ENCODE measurements around the gene IFNAR2.

The IFNAR2 gene

GRCh38 chr21:33245289-33245918, 15.7 kb downstream of the IFNAR2 start:
- Histone ChIP-seq H3K27me3 (replicated peaks; ENCODE audit: insufficient read depth, low read length) (no peaks in the 10 kb centered on the region), H3K4me3 (ENCODE audit: low read length) (no peak overlapping the region), H3F3A (ENCODE audit: insufficient read depth, low read length) (no peaks in the 10 kb centered on the region; the same call in 1 of the 2 replicates), H2AFZ (ENCODE audit: low read length) (no peak overlapping the region), H3K4me1 (ENCODE audit: low read length) (peaks cover 16% of the 10 kb centered on the region), H3K27ac (ENCODE audit: low read length) (no peak overlapping the region), H3K9ac (ENCODE audit: low read length) (no peak overlapping the region), H3K36me3 (replicated peaks; ENCODE audit: insufficient read depth, low read length) (peaks cover 45% of the 10 kb centered on the region), H4K20me1 (ENCODE audit: insufficient read depth, low read length) (no peaks in the 10 kb centered on the region), H3K4me2 (ENCODE audit: low read depth, low read length) (no peak overlapping the region), H3K9me3 (replicated peaks; ENCODE audit: insufficient read depth, low read length) (no peaks in the 10 kb centered on the region), H3K9me2 (replicated peaks; ENCODE audit: insufficient read depth, low read length) (no peaks in the 10 kb centered on the region), H3K79me2 (ENCODE audit: low read length) (peaks cover 81% of the 10 kb centered on the region)
- no peak for DNase-seq
- TF ChIP-seq, protein P1, sequence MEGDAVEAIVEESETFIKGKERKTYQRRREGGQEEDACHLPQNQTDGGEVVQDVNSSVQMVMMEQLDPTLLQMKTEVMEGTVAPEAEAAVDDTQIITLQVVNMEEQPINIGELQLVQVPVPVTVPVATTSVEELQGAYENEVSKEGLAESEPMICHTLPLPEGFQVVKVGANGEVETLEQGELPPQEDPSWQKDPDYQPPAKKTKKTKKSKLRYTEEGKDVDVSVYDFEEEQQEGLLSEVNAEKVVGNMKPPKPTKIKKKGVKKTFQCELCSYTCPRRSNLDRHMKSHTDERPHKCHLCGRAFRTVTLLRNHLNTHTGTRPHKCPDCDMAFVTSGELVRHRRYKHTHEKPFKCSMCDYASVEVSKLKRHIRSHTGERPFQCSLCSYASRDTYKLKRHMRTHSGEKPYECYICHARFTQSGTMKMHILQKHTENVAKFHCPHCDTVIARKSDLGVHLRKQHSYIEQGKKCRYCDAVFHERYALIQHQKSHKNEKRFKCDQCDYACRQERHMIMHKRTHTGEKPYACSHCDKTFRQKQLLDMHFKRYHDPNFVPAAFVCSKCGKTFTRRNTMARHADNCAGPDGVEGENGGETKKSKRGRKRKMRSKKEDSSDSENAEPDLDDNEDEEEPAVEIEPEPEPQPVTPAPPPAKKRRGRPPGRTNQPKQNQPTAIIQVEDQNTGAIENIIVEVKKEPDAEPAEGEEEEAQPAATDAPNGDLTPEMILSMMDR (IDR thresholded peaks at IDR 0.05; ENCODE audit: low read length) = no peak
- TF ChIP-seq EZH2 (optimal IDR thresholded peaks at IDR 0.05; ENCODE audit: low read depth, low read length) = no peak
- TF ChIP-seq EZH2phosphoT487 (IDR thresholded peaks at IDR 0.05; ENCODE audit: low read length) = no peak

GRCh38 chr21:33246506-33246905, 16.8 kb downstream of the IFNAR2 start:
- Histone ChIP-seq H3K27ac (ENCODE audit: low read length) (no peak overlapping the region), H3K36me3 (replicated peaks; ENCODE audit: insufficient read depth, low read length) (peaks cover 54% of the 10 kb centered on the region), H4K20me1 (ENCODE audit: insufficient read depth, low read length) (no peaks in the 10 kb centered on the region), H3K4me1 (ENCODE audit: low read length) (peaks cover 5% of the 10 kb centered on the region; the same call in 1 of the 2 replicates), H3K4me3 (ENCODE audit: low read length) (no peak overlapping the region), H2AFZ (ENCODE audit: low read length) (no peak overlapping the region), H3K27me3 (replicated peaks; ENCODE audit: insufficient read depth, low read length) (no peaks in the 10 kb centered on the region), H3K9me2 (replicated peaks; ENCODE audit: insufficient read depth, low read length) (no peaks in the 10 kb centered on the region), H3F3A (ENCODE audit: insufficient read depth, low read length) (no peaks in the 10 kb centered on the region; the same call in 1 of the 2 replicates), H3K9ac (ENCODE audit: low read length) (no peak overlapping the region), H3K9me3 (replicated peaks; ENCODE audit: insufficient read depth, low read length) (no peaks in the 10 kb centered on the region), H3K79me2 (ENCODE audit: low read length) (peaks cover 74% of the 10 kb centered on the region), H3K4me2 (ENCODE audit: low read depth, low read length) (no peak overlapping the region)
- TF ChIP-seq, protein P1 (IDR thresholded peaks at IDR 0.05; ENCODE audit: low read length) = no peak
- TF ChIP-seq EZH2phosphoT487 (IDR thresholded peaks at IDR 0.05; ENCODE audit: low read length) = no peak
- no peak for TF ChIP-seq EZH2 (optimal IDR thresholded peaks at IDR 0.05; ENCODE audit: low read depth, low read length)
- DNase-seq = no peak

GRCh38 chr21:33246963-33247362, 17.2 kb downstream of the IFNAR2 start:
- Histone ChIP-seq H3F3A (ENCODE audit: insufficient read depth, low read length) (no peaks in the 10 kb centered on the region; the same call in 1 of the 2 replicates), H3K4me2 (ENCODE audit: low read depth, low read length) (no peak overlapping the region), H3K4me3 (ENCODE audit: low read length) (no peak overlapping the region), H4K20me1 (ENCODE audit: insufficient read depth, low read length) (no peaks in the 10 kb centered on the region), H3K4me1 (ENCODE audit: low read length) (no peaks in the 10 kb centered on the region), H3K9me2 (replicated peaks; ENCODE audit: insufficient read depth, low read length) (no peaks in the 10 kb centered on the region), H3K36me3 (replicated peaks; ENCODE audit: insufficient read depth, low read length) (peaks cover 55% of the 10 kb centered on the region), H3K9ac (ENCODE audit: low read length) (no peak overlapping the region), H2AFZ (ENCODE audit: low read length) (no peak overlapping the region), H3K27ac (ENCODE audit: low read length) (no peak overlapping the region), H3K9me3 (replicated peaks; ENCODE audit: insufficient read depth, low read length) (no peaks in the 10 kb centered on the region), H3K79me2 (ENCODE audit: low read length) (peaks cover 69% of the 10 kb centered on the region), H3K27me3 (replicated peaks; ENCODE audit: insufficient read depth, low read length) (no peaks in the 10 kb centered on the region)
- no peak for DNase-seq
- TF ChIP-seq EZH2 (optimal IDR thresholded peaks at IDR 0.05; ENCODE audit: low read depth, low read length) = no peak

DNA sequence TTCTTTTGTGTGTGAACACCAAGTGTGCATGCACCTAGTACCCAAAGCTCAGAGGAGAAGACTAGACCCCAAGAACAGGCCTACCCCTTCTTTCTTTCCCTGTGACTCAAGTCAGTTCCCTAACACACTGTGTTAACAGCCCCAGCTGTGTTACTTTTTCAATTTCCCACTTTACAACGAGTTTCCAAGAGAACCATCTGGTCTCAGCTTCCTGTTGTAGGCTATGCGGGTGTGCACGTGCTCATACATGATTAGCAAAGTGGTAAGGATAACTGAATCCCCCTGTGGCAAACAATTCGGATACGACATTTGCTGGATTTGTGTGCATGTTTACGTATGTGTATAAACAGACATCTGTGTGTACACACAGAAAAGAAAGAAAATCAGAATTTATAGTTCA, 17.9 kb downstream of the IFNAR2 start:
- no peak overlapping the region for H3K4me2 ChIP-seq (ENCODE audit: low read depth, low read length)
- TF ChIP-seq, protein P1 (IDR thresholded peaks at IDR 0.05; ENCODE audit: low read length) = no peak
- TF ChIP-seq EZH2 (optimal IDR thresholded peaks at IDR 0.05; ENCODE audit: low read depth, low read length) (no peak), EZH2phosphoT487 (IDR thresholded peaks at IDR 0.05; ENCODE audit: low read length) (no peak)
- H3K4me1 ChIP-seq (ENCODE audit: low read length) = no peaks in the 10 kb centered on the region
- no peak overlapping the region for H3K27ac ChIP-seq (ENCODE audit: low read length)
- no peak overlapping the region for H2AFZ ChIP-seq (ENCODE audit: low read length)
- no peak overlapping the region for H3K4me3 ChIP-seq (ENCODE audit: low read length)
- peaks cover 60% of the 10 kb centered on the region for H3K36me3 ChIP-seq (replicated peaks; ENCODE audit: insufficient read depth, low read length)
- peaks cover 67% of the 10 kb centered on the region for H3K79me2 ChIP-seq (ENCODE audit: low read length)
- no peaks in the 10 kb centered on the region for H3K9me3 ChIP-seq (replicated peaks; ENCODE audit: insufficient read depth, low read length)
- H3K9me2 ChIP-seq (replicated peaks; ENCODE audit: insufficient read depth, low read length) = no peaks in the 10 kb centered on the region
- no peaks in the 10 kb centered on the region for H3K27me3 ChIP-seq (replicated peaks; ENCODE audit: insufficient read depth, low read length)
- H3F3A ChIP-seq (ENCODE audit: insufficient read depth, low read length) = no peaks in the 10 kb centered on the region; the same call in 1 of the 2 replicates
- DNase-seq = no peak
- no peaks in the 10 kb centered on the region for H4K20me1 ChIP-seq (ENCODE audit: insufficient read depth, low read length)
- H3K9ac ChIP-seq (ENCODE audit: low read length) = no peak overlapping the region

Data from MM.1S (cell line).